HuH-7 (cell line): ENCODE results near the gene CAPN2.
"Not testable (repeated sequence)": the region's sequence is repeated elsewhere in the genome, so short reads cannot be mapped to it uniquely, and the experiment has no call there.

ENCODE experiments used
- DNase-seq: peaks from one replicate; pipeline ENCODE4 v3.0.0; 2011; ENCODE audit warnings: low spot score

CAPN2 gene

GRCh38 chr1:223739366-223740037 is 27.2 kb downstream of the CAPN2 start:
- DNase-seq: no peak

- not testable (repeated sequence) for DNase-seq
These were observed 27.8 kb downstream of the CAPN2 start for GRCh38 chr1:223740038-223740736.

GRCh38 chr1:223741861-223742260 is 29.5 kb downstream of the CAPN2 start:
- DNase-seq: no peak

DNA sequence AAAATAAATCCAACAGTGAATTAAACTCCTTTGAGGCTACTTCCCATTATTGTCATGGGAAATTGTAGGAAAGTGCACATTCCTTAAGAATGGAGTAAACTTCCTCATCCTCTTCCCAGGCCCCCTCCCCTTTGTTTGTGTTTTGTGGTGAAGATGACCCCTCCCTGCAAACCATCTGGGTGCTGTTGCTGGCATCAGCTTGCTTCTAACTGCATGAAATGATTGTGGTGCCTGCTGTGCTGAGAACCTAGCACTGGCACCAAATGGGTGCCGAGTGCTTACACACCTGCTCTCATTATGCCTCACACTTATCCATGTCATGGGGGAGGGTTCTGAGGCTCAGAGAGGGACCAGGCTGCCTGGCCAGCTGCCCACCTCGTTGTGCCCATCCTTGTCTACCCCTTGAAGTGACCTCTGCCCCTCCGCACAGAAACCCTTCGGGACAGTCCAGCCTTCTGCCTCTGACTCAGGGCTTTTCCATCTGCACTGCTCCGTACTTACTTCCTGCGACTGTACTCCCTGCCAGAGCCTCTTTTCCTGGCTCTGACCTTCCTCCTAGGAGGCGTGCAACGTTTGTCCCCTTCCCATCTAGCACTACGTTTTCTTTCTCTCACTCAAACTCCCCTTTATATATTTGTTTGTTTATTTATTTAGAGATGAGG is 30.6 kb downstream of the CAPN2 start:
- no peak for DNase-seq

DNA sequence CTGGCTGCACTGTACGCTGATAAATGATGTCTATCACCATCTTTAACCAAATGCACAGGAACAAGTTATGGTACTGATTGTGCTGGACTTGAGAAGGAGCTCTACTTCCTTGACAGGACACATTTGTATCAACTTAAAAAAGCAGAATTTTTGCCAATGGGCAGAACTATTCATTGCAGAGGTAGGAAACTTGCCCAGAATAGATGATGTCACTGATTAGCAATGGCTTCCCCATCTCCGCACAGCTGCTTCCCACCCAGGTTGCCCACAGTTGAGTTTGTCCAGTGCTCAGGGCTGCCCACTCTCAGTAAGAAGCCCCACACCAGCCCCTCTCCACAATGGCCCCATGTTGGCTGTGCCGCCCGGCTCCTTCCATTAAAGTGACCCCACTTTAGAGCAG is 33.4 kb downstream of the CAPN2 start:
- no peak for DNase-seq

DNA sequence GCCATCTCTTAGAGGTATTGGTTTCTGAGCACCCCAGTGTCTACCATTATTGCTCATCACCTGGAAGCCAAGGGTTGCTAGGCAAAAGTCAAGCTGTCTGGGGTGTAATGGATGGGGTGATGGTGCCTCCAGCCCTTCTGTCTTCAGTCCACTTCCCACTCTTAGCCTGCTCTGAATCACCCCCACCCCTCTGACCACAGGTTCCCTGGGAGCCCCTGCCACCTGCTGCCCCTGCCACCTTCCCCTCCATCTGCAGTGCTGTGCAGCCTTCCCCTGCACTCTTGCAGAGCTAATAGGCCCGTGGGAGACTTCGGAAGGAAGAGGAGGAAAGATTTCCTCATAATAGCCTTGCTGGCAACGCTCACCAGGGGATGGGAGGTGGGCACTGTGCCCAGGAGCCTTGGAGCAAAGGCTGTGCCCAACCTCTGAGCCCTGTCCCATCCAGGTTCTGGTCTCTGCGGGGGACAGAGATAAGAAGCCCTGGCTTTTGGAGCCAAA is 35.5 kb downstream of the CAPN2 start:
- no peak for DNase-seq

- no peak for DNase-seq
These were observed 36.0 kb downstream of the CAPN2 start for GRCh38 chr1:223748405-223748772.

DNA sequence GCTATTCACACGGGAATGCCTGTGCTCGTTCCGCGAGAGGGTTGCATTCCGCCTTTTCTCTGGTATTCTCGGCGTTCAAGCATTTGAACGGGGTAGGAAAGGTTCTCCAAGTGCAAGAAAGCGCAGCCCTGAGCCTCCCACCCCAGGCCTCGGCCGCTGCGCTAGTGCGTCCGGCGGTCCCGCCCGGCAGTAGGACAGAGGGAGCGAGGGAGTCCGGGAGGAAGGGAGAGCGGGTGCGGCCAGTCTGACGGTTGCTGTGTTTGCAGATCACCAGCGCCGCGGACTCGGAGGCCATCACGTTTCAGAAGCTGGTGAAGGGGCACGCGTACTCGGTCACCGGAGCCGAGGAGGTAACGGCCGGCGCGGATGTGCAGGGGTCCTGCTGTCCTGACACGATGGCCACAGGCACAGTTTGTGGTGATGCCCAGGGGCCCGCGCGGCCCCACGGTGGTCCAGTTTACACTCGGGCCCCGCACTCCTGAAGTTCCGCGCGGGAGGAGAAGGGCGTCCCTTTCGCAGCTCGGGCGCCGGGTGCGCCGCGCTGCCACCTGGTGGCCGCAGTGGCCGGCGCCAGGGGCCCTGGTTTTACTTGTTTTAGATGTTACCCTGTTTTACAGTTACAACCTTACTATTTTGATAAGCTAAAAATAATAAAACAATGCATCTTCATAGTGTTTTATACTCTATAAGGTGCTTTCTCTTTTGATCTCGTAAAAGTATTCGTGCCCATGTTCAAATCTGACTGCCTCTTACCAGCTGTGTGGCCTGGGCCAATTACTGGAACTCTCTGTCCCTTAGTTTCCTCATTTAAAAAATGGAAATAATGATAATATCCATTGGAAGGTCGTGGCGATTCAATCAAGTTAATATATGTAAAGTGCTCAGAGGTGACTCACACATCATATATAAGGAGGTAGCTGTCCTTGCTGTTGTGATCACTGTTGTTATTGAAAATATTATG is 36.7 kb downstream of the CAPN2 start:
- DNase-seq: peak; percentile 87

DNA sequence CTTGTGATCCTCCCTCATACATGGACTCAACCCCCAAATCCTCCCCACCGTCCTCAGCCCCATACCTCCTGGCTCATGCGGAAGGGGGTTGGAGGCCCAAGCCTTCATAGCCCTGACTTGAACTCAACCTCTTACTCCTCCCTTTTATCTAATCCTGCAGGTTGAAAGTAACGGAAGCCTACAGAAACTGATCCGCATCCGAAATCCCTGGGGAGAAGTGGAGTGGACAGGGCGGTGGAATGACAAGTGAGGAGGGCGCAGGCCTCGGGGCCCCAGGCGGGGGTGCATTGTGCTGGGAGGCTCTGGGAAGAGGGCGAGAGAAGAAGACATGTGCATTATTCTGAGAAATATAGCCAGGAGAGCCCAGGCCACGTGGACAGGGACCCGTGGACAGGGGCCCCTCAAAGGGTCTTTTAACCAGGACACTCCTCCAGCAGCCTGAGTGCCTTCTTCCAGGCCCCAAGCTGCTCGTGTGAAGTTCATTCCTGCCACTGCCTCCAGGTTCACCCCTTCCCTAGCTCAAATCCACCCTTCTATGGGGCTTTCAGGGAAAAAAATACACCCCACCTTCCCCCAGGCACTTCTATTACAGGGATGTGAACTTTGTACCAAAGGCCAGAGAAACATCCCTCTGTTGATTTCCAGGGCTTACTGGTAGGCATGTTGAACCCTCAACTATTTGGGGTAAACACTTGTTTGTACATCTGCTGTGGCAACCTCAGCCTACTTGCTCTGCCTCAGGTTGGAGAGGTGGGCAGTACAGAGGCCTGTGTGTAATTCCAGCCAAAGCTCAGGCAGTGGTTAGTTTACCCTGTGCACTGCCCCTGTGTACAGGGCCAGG is 38.6 kb downstream of the CAPN2 start:
- DNase-seq: peak; percentile 45

- no peak for DNase-seq
These were observed 39.4 kb downstream of the CAPN2 start for GRCh38 chr1:223751696-223752095.

DNA sequence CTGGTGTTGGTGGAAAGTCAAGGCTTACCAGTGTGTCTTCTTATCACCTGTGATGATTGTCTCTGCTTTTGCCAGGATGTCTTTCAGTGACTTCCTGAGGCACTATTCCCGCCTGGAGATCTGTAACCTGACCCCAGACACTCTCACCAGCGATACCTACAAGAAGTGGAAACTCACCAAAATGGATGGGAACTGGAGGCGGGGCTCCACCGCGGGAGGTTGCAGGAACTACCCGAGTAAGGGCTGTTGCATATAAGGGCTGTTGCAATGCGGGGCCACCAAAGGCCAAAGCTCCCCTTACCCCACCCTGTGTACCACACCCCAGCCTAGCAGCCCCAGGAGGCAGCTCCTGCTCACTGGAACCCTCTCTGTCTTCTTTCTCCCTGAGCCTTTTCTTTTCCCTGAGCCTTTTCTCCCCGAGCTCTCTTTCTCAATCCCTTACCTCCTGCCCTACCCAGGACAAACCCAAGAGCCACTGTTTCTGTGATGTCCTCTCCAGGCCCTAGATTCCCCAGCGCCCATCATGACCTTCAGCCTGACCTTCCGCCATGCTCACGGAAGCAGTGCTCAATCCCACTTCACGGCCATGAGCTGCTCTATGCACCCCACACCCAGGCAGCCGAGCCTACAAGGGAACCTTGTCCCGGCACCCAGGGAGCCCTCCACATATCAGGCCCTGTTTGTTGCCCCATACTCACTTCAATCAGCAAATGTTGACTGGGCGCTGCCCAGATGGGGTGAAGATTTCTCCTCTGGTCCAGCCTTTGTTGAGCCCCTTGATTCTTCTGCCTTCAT is 40.6 kb downstream of the CAPN2 start:
- DNase-seq: no peak

DNA sequence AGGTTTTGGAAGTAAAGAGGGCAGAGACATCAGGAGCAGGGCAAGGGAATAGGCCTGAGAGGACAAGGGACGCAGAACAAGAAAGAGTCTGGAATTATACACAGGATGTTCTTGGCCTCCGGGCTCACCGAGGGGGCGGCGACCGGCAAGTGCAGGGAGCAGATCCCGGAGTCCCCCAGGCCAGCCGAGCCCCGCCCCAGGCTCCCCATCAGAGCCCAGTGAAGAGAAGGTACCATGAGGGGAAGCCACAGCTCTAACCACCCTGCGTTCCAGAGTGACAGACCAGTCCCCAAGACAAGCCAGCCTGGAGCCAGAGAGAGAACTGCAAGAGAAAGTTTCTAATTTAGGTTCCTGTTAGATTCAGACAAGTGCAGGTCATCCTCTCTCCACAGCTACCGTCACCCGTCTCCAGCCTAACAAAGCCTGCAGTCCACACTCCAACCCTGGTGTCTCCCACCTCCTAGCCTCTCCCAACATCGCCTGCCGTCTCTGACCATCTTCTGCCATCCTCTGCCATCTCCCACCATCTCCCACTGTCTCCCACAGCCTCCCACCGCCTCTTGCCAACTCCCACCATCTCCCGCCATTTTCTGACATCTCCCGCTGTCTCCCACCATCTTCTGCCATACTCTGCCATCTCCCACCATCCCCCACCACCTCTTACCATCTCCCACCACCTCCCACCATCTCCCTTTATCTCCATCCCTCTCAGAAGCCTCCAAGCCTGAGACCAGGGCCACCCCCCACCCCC is 42.5 kb downstream of the CAPN2 start:
- DNase-seq: no peak

- DNase-seq: no peak
These were observed 43.1 kb downstream of the CAPN2 start for GRCh38 chr1:223755432-223755792.

GRCh38 chr1:223755992-223756775 is 43.8 kb downstream of the CAPN2 start:
- DNase-seq: no peak

DNA sequence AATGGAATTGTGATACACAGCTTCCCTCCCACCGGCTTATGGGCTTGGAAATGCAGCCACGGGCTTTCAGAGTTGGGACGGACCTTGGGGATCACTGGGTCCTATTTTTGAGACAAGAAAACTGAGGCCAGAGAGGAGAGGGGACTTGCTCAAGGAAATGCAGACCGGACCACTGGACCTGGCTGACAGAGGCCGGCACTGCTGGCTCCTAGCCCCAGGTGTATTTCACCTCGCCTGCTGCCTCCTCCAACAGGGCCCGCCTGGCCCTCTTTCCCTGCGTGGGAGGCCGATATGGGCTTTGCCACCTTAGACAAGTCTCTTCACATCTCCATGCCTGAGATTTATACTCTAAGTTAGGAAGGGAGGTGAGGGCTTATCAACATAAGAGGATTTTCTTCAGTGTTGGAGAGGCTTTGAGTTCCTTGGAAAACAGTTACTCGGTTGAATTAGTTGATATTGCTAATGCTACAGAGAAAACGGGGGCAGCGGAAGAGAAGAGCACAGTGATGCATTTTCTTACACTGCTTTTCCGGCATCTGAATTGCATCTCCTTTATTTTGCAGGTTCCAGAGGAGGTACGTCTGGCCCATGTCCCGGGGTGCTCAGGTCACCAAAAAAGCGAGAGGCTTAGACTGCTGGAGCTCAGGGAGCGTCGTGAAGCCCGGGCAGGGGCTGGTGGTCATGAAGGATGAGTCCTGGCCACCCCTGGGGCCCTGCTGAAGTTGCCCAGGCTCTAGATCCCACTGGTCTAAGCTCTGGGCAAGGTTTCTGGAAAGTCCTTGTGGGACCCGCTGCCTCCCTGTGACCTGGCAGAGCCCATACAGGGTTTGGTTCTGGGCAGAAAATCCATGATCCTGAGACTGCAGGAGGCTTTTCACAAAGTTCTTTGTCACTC is 44.7 kb downstream of the CAPN2 start:
- no peak for DNase-seq

GRCh38 chr1:223758734-223759133 is 46.4 kb downstream of the CAPN2 start:
- no peak for DNase-seq

GRCh38 chr1:223759273-223759672 is 46.9 kb downstream of the CAPN2 start:
- peak; percentile 73 for DNase-seq

GRCh38 chr1:223760833-223761232 is 48.5 kb downstream of the CAPN2 start:
- DNase-seq: no peak
